CD4-positive, CD25-positive, alpha-beta regulatory T cell (primary cell): ENCODE results near the gene RFWD3. TPM values are rescaled to one million over a fixed set of nuclear protein-coding genes. Genes with fewer than 3 reads are reported as not detected.
"Not testable (repeated sequence)": the region's sequence is repeated elsewhere in the genome, so short reads cannot be mapped to it uniquely, and the experiment has no call there.

Experiments
- ATAC-seq, 2 donors: fragments of 150-1000 bp; cut with Tn5 transposase; one replicate each; pipeline ENCODE4 v1.10.0; 2021; ENCODE audit warnings: low read depth in 2 of 2, moderate number of reproducible peaks in 2 of 2, moderate library complexity in 1 of 2
- DNase-seq, 3 donors: peaks; one replicate each; pipeline versions ENCODE4 v3.0.0 to v3.0.0-alpha.2; 2012 to 2022; ENCODE audit warnings: mixed read lengths in 1 of 3
- H3K27ac ChIP-seq: one replicate; pipeline ENCODE4 v1.7.0; 2013; ENCODE audit warnings: mild to moderate bottlenecking, low read length; ENCODE audit not compliant: insufficient read depth, poor library complexity, severe bottlenecking
- H3K27me3 ChIP-seq: one replicate; pipeline ENCODE4 v1.7.0; 2013; ENCODE audit warnings: low read length; ENCODE audit not compliant: control insufficient read depth, insufficient read depth
- H3K36me3 ChIP-seq: one replicate; pipeline ENCODE4 v1.7.0; 2013; ENCODE audit warnings: mild to moderate bottlenecking, low read length, moderate library complexity; ENCODE audit not compliant: control insufficient read depth, insufficient read depth
- H3K4me1 ChIP-seq: 2 replicates; pipeline ENCODE4 v1.7.0; 2013; ENCODE audit warnings: mild to moderate bottlenecking, low read length; ENCODE audit not compliant: insufficient read depth, control insufficient read depth, poor library complexity, severe bottlenecking
- H3K4me3 ChIP-seq: one replicate; pipeline ENCODE4 v1.7.0; 2013; ENCODE audit warnings: low read depth, mild to moderate bottlenecking, low read length, moderate library complexity
- H3K9me3 ChIP-seq, 2 experiments: 1 replicate in 1 of 2; 2 replicates in 1 of 2; pipeline ENCODE4 v1.7.0; 2013; ENCODE audit warnings: low read length in 2 of 2, mild to moderate bottlenecking in 1 of 2, moderate library complexity in 1 of 2; ENCODE audit not compliant: control insufficient read depth in 2 of 2
- H3K27ac Mint-ChIP-seq, 3 donors: one replicate each; pipeline ENCODE4 v1.8.0; 2020 to 2022; ENCODE audit warnings: mild to moderate bottlenecking in 3 of 3, mixed read lengths in 3 of 3, moderate library complexity in 2 of 3
- H3K27me3 Mint-ChIP-seq: one replicate; pipeline ENCODE4 v1.8.0; 2022; ENCODE audit warnings: mild to moderate bottlenecking, mixed read lengths
- H3K36me3 Mint-ChIP-seq: one replicate; pipeline ENCODE4 v1.8.0; 2020; ENCODE audit warnings: mixed read lengths
- H3K4me1 Mint-ChIP-seq, 4 donors: one replicate each; pipeline ENCODE4 v1.8.0; 2020 to 2022; ENCODE audit warnings: mixed read lengths in 4 of 4, mild to moderate bottlenecking in 1 of 4
- H3K4me3 Mint-ChIP-seq, 4 donors: one replicate each; pipeline ENCODE4 v1.8.0; 2020 to 2022; ENCODE audit warnings: mild to moderate bottlenecking in 4 of 4, mixed read lengths in 4 of 4, moderate library complexity in 3 of 4
- H3K9me3 Mint-ChIP-seq, 7 donors: one replicate each; pipeline ENCODE4 v1.8.0; 2020 to 2022; ENCODE audit warnings: mixed read lengths in 7 of 7, mild to moderate bottlenecking in 3 of 7, moderate library complexity in 2 of 7
- polyA plus RNA-seq, 4 donors: library from polyadenylated mRNA; unstranded; fragments of 300-500 nt; fragmentation: Illumina TruSeq; gene quantifications; one replicate each; pipeline ENCODE4 v1.2.3, GENCODE V29; 2021
- total RNA-seq: library from RNA; stranded (reverse); gene quantifications from one replicate; pipeline ENCODE4 v1.2.3, GENCODE V29; 2022

The RFWD3 gene
- total and polyA plus RNA-seq, 5 donors from 2014 or later: 17.8 to 48.5 (median 21.7) TPM

DNA sequence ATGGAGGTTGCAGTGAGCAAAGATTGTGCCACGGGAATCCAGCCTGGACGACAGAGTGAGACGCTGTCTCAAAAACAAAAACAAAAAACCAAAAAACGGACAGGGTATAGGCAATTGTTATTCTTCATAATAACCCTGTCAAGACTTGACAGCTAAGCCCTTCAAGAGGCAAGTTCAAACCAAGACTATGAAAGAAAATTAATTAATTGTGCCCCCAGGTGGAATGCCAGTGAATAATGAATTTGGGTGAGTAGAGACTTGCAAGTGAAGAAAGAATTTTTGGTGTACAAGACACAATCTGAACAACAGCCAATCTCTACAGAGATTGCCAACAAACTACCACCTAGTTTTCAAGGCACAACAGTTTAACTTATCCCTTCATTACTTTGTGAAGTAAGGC lies 6.3 kb downstream of the RFWD3 start:
- Histone ChIP-seq H3K4me3 (peak overlapping the region; percentile 2), H3K27ac (no peak overlapping the region), H3K27me3 (no peaks in the 10 kb centered on the region), H3K9me3 (no peaks in the 10 kb centered on the region), H3K36me3 (peaks cover 71% of the 10 kb centered on the region), H3K4me1 (peaks cover 48% of the 10 kb centered on the region)
- DNase-seq (no peak), ATAC-seq (no peak)
- peaks cover 56% of the 10 kb centered on the region for H3K36me3 Mint-ChIP-seq
- H3K27ac Mint-ChIP-seq: peak overlapping the region in 1 of 3 donors; percentile 38
- no peaks in the 10 kb centered on the region for H3K27me3 Mint-ChIP-seq
- H3K4me3 Mint-ChIP-seq: peak overlapping the region; percentile 43 to 66 (median 55)
- H3K9me3 Mint-ChIP-seq: peaks cover 0 to 1% (median 0%) of the 10 kb centered on the region in 7 donors
- peaks cover 38 to 93% (median 69%) of the 10 kb centered on the region in 4 donors for H3K4me1 Mint-ChIP-seq

GRCh38 chr16:74659041-74659440 lies 7.6 kb downstream of the RFWD3 start:
- H3K9me3 Mint-ChIP-seq: peaks cover 0 to 1% (median 0%) of the 10 kb centered on the region in 7 donors
- H3K4me1 Mint-ChIP-seq: peaks cover 45 to 94% (median 74%) of the 10 kb centered on the region in 4 donors
- Histone ChIP-seq H3K9me3 (no peaks in the 10 kb centered on the region), H3K36me3 (peaks cover 63% of the 10 kb centered on the region), H3K4me3 (peak overlapping the region; percentile 35), H3K4me1 (peaks cover 50% of the 10 kb centered on the region), H3K27ac (no peak overlapping the region), H3K27me3 (no peaks in the 10 kb centered on the region)
- DNase-seq (no peak), ATAC-seq (no peak)
- peak overlapping the region; percentile 11 to 38 (median 38) for H3K27ac Mint-ChIP-seq
- H3K4me3 Mint-ChIP-seq: peak overlapping the region in 3 of 4 donors; percentile 31 to 78 (median 55)
- H3K27me3 Mint-ChIP-seq: no peaks in the 10 kb centered on the region
- peaks cover 52% of the 10 kb centered on the region for H3K36me3 Mint-ChIP-seq

DNA sequence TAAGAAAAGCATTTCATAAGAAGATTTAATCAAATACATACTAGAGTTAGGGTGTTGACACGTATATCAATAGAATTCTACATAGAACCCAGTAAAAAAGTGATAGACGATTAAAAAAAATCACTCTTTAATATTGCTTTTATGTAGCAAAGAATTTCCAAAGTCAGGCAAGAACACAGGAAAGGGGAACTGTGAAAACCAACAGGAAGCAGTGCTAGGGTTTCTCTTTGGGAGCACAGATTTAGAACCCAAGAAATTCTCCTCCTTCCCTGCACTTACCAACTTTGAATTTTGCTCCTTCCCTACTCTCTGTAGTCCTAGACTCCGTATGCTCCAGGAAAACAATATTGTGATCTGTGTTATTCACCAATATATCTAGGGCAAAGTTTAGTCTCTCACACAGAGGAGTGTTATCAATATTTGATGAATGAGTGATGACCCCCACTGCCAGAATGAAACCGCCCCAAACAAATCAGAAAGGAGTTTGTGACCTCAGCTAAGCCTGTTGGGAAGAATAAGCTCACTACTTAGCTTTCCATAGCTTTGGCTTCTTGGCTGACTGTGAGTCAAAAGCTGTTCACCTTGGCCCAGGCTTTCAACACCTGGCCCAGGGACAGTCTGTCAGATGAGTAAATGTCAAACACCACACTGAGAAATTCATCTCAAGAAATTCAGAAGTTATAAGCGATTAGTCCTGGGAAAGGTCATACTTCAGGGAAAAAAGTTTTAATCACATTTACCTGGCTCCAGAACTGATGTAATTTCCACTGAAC lies 8.6 kb downstream of the RFWD3 start:
- Histone ChIP-seq H3K36me3 (peaks cover 54% of the 10 kb centered on the region), H3K9me3 (no peaks in the 10 kb centered on the region), H3K27me3 (no peaks in the 10 kb centered on the region), H3K4me1 (peaks cover 44% of the 10 kb centered on the region), H3K27ac (no peak overlapping the region), H3K4me3 (peak overlapping the region; percentile 60)
- ATAC-seq (no peak), DNase-seq (no peak)
- peak overlapping the region; percentile 43 to 65 (median 64) for H3K27ac Mint-ChIP-seq
- H3K4me1 Mint-ChIP-seq: peaks cover 46 to 91% (median 71%) of the 10 kb centered on the region in 4 donors
- peak overlapping the region in 3 of 4 donors; percentile 37 to 44 (median 42) for H3K4me3 Mint-ChIP-seq
- peaks cover 46% of the 10 kb centered on the region for H3K36me3 Mint-ChIP-seq
- no peaks in the 10 kb centered on the region for H3K27me3 Mint-ChIP-seq
- H3K9me3 Mint-ChIP-seq: peaks cover 0 to 1% (median 0%) of the 10 kb centered on the region in 7 donors

GRCh38 chr16:74654536-74655050 lies 12.1 kb downstream of the RFWD3 start:
- Histone ChIP-seq H3K4me1 (peaks cover 32% of the 10 kb centered on the region), H3K9me3 (no peaks in the 10 kb centered on the region), H3K27ac (peak overlapping the region; percentile 55), H3K27me3 (no peaks in the 10 kb centered on the region), H3K4me3 (peak overlapping the region; percentile 35), H3K36me3 (peaks cover 47% of the 10 kb centered on the region)
- Mint-ChIP-seq H3K27ac (peak overlapping the region in 2 of 3 donors; percentile 12 to 43), H3K27me3 (no peaks in the 10 kb centered on the region), H3K4me1 (peaks cover 37 to 78% (median 59%) of the 10 kb centered on the region in 4 donors), H3K9me3 (peaks cover 0 to 1% (median 0%) of the 10 kb centered on the region in 7 donors), H3K36me3 (peaks cover 21% of the 10 kb centered on the region), H3K4me3 (peak overlapping the region in 1 of 4 donors; percentile 29)
- ATAC-seq (no peak), DNase-seq (no peak)

- not testable (repeated sequence) for H3K4me3 Mint-ChIP-seq, H3K4me3 ChIP-seq, ATAC-seq, H3K36me3 Mint-ChIP-seq, H3K27me3 Mint-ChIP-seq, H3K9me3 Mint-ChIP-seq, DNase-seq, H3K27me3 ChIP-seq, H3K9me3 ChIP-seq
- peaks cover 45% of the 10 kb centered on the region for H3K36me3 ChIP-seq
- peaks cover 18% of the 10 kb centered on the region for H3K4me1 ChIP-seq
- Mint-ChIP-seq H3K27ac (peak overlapping the region; percentile 31 to 83 (median 64)), H3K4me1 (peaks cover 25 to 61% (median 46%) of the 10 kb centered on the region in 4 donors)
- peak overlapping the region; percentile 24 for H3K27ac ChIP-seq
Measured at GRCh38 chr16:74652883-74653282, 13.8 kb downstream of the RFWD3 start.

- Histone ChIP-seq H3K27me3 (no peaks in the 10 kb centered on the region), H3K36me3 (peaks cover 47% of the 10 kb centered on the region), H3K27ac (no peak overlapping the region), H3K4me1 (peaks cover 13% of the 10 kb centered on the region), H3K9me3 (no peaks in the 10 kb centered on the region), H3K4me3 (no peak overlapping the region)
- H3K36me3 Mint-ChIP-seq: peaks cover 6% of the 10 kb centered on the region
- no peak overlapping the region for H3K4me3 Mint-ChIP-seq
- peak overlapping the region in 2 of 3 donors; percentile 5 to 26 for H3K27ac Mint-ChIP-seq
- ATAC-seq: no peak
- no peaks in the 10 kb centered on the region for H3K27me3 Mint-ChIP-seq
- H3K9me3 Mint-ChIP-seq: peaks cover 0 to 1% (median 0%) of the 10 kb centered on the region in 7 donors
- peaks cover 21 to 57% (median 43%) of the 10 kb centered on the region in 4 donors for H3K4me1 Mint-ChIP-seq
- DNase-seq: no peak
Measured at GRCh38 chr16:74652249-74652648, 14.4 kb downstream of the RFWD3 start.

DNA sequence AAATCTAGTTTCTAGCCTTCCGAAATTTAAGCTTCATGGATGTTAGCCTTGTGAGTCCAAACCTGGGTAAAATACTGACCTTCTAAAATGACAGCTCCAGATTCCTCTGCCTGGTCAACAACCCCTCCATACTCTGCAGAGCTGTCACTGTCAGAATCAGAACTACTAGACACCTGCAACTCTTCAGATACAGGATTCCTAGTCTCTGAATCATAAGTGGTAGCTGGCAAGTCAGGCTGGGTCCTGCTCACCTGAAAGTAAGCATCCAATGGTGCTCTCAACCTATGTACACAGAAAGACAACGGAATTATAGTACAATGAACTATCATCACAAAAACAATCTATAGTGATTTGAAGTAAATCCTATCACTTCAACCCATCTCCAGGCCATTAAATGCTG lies 14.8 kb downstream of the RFWD3 start:
- Histone ChIP-seq H3K4me3 (no peak overlapping the region), H3K36me3 (peaks cover 47% of the 10 kb centered on the region), H3K4me1 (peaks cover 13% of the 10 kb centered on the region), H3K9me3 (no peaks in the 10 kb centered on the region), H3K27ac (no peak overlapping the region), H3K27me3 (no peaks in the 10 kb centered on the region)
- Mint-ChIP-seq H3K27me3 (no peaks in the 10 kb centered on the region), H3K9me3 (peaks cover 0 to 1% (median 0%) of the 10 kb centered on the region in 7 donors), H3K27ac (peak overlapping the region in 2 of 3 donors; percentile 5 to 26), H3K36me3 (peaks cover 4% of the 10 kb centered on the region), H3K4me1 (peaks cover 21 to 53% (median 41%) of the 10 kb centered on the region in 4 donors), H3K4me3 (no peak overlapping the region)
- DNase-seq (no peak), ATAC-seq (no peak)
